Left kidney (tissue), 2 donors: Measurements from ENCODE around the gene NINJ1. TPM values are rescaled to one million over a fixed set of nuclear protein-coding genes. Genes with fewer than 3 reads are reported as not detected.
"Not testable (repeated sequence)": the region's sequence is repeated elsewhere in the genome, so short reads cannot be mapped to it uniquely, and the experiment has no call there.

Source experiments
- DNase-seq: peaks from one replicate; pipeline ENCODE4 v3.0.0-alpha.2; 2013
- polyA plus RNA-seq: library from polyadenylated mRNA; unstranded; fragments of 120-200 nt; gene quantifications from one replicate; pipeline ENCODE4 v1.2.1, GENCODE V29; 2013; ENCODE audit not compliant: insufficient read length

The NINJ1 gene
- polyA plus RNA-seq, 1 donor: 33.6 TPM

DNA sequence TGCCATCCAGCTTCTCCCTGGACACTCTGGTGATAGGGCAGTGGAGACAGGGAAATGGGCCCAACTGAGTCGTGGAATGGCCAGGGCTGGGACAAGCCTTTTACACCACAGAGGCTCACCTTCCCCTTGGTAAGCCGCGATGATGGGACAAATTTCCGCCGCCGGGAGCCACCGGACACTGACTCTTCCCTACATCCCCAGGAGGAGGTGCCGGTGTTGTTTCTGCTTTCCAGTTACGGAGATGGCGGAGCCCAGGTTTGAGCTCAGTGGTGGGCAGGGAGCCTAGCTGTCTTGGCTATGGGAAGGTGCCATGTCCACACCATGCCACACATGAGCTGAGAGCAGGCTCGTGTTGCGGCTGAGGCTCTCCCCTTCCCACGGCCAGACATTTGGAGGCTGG is 30.0 kb upstream of the NINJ1 start:
- no peak for DNase-seq

DNA sequence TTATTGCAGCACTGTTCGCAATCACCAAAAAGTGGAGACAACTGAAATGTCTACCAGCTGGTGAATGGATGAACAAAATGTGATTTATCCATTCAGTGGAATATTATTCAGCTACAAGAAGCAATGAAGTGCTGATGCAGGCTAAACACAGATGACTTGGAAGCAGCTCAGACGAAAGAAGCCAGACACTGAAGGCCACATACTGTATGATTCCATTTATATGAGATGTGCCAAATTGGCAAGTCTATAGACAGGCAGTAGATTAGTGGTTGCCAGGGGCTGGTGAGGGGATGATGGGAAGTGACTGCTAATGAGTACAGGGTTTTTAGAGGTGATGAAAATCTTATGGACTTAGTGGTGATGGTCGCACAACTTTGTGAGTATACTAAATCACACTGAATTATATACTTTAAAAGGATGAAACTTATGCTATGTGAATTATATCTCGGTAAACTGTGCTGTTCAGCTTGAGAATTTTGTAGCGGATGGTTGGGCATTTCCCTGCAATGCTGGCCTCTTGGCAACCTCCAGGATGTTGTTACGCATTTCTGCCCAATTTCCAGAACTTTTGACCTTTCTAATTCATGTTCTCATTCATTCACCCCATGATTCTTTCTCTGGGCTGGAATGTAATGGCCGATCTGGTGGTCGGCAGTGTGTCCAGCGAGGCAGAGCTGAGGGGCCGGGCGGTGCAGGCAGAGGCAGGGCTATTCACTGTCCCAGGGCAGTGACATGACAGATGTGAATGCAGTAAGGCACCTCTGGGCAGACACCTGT is 27.9 kb upstream of the NINJ1 start:
- DNase-seq: no peak

DNA sequence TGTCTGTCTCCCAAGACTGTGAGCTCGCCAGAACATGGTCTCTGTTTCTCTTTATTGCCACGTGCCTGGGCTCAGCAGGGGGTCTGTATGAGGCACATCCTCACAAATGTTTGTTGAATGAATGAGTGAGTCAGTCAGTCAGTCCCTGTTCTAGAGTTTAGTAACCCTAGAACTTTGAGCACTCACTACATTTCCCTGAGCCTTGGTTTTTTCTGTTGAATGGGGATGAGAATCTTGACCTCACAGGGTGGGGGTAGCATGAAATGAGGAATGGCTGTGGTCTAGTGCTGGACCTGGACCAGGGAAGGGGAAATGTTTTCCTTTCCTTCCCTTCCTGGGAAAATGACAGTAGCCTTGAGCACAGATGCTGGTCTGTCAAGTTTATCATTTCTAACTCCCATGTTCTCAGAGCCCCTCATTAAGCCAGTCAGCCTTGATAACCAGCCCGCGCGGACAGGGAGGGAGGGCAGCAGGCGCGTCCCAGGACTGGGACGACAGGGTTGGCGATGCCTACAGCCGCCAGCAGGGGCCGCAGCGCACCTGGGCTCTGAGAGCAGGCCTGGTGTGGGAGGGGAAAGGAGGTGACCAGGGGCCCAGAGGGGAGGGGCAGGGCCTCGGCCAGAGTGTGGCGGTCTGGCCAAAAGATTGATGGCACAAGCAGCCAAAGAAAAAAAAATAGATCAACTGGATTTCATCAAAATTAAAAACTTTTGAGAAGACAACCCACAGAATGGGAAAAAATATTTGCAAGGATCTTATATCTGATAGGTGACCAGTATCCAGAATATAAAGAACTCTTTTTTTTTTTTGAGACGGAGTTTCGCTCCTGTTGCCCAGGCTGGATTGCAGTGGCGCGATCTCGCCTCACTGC is 25.8 kb upstream of the NINJ1 start:
- DNase-seq: peak; percentile 85

DNA sequence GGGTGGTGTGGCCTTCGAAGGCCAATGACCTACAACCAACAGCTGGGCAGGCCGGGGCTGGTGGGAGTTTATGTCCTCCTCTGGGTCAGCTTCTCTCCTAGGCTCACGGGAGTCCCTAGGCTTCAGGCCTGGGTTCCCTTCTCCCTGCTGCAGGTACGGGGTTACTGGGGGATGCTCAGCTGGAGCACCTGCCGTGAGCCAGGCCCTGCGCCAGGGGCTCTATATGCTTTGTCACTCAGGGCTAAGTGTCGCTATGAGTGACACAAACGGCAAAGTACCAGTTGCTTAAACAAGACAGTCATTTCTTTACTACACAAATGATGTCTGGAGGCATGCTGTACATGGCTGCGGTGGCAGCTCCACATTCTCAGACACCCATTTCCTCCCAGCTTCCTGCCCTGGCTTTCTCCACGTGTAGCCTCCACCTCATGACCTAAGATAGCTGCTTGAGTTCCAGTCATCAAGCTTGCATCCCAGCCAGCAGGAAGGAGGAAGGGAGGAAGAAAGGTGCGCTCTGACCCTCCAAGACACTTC is 22.5 kb upstream of the NINJ1 start:
- DNase-seq: no peak

DNA sequence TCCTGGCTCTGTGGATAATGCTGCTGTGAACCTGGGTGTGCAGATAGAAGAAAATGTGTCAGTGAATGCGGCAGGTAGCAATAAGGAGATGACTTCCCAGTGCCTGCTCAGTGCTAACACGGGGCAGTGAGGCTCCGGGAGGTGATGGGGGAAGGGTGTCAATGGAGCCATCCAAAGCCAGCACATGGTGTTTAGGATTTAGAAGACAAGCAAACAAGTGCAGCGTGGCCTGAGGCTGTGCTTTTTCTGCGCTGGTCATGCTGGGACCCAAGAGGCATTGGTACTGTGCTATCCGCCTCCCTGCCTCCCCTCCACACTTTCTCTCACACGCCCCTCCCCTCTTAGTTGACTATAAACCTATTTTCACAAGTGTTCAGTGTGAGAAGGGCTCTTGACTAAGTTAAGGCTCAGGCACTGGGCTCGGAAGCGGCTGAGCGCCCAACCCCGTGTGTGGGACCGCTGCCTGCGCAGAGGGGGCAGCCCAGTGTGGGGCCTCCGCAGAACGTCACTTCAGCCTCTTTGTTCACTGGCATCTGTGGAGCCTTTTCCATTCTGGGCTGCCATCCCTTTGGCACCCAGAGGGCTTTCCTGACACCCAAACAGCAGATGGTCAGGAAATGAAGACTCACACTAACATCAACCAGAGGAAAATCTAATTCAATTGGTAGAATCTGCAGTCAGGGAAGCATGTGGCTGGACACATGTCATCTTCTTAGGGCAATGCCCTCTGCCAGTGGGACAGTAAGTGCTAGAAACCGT is 21.8 kb upstream of the NINJ1 start:
- DNase-seq: no peak

DNA sequence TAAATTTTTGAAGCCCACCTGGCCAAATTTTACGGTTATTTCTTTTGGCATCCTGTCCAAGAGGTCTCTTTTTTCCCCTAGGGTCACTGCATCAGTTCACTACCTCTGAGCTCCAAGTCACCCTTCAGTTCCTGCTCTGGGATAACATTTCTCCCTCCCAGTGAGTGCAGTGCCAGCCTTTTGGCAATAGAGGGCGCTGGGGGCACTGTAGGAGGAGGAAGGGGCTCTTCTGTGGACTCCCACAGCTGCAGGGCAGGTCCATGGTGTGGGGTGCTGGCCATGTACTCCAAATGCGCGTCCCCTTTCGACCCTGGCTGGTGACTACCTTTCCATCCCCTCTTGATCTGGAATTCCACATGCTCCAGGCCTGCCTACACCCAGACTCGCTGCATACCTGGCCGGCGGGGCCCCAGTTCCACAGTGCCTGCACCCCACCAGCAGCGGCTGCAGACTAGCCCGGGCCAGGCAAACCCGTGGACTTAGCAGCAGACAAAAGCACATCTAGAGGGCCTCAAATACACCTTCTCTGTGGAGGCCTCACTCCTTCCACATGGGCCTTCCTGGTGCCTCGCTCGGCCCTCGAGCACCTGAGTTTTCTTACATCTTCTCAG is 20.3 kb upstream of the NINJ1 start:
- no peak for DNase-seq

DNA sequence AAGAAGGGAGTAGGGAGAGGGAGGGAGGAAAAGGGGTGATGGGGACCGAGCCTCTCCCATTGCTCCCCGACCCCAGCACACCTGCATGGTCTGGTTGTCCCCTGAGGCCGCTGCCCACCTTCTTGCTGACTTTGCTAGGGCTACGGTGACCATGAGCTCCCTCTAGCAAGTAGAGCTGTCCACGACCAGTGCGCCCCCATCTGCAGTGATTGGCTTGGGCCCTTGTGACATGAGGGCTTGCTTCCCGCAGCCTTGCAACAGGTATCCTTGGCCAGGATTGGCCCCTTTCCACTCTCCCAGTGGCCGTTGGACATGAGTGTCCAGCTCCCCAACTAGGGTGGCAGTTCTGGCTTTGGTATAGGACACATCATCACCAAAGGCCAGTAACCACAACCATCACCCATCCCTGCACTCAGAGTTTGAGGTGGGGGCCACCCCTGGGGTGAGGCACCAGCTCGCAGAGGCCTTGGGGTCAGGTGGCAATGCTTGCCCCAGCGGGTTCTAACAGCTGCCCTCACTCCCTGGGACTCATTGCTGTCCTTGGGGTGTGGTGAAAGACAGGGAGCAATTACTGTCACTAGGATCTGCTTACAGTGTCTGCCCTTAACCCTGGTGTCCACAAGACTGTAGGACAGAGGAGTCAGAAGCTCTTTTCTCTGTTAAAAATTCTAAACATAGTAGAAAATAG is 17.2 kb upstream of the NINJ1 start:
- no peak for DNase-seq

DNA sequence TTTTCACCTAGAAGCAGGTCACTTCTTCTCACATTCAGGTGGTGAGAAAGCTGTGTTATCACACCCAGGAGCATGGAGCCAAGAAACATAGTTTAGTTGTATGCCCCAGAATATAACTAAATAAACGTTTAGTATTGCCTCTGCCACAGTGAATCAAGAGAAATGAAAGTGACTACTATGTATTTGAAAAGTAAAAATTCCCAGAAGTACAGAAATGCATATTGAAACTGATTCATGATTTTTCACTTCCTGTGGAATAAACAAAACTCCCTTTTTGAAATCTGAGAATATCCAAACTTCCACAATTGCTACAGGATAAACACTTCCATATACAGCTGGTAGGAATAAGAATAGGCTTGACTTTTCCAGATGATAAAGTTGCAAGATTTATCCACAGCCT is 15.3 kb upstream of the NINJ1 start:
- no peak for DNase-seq

DNA sequence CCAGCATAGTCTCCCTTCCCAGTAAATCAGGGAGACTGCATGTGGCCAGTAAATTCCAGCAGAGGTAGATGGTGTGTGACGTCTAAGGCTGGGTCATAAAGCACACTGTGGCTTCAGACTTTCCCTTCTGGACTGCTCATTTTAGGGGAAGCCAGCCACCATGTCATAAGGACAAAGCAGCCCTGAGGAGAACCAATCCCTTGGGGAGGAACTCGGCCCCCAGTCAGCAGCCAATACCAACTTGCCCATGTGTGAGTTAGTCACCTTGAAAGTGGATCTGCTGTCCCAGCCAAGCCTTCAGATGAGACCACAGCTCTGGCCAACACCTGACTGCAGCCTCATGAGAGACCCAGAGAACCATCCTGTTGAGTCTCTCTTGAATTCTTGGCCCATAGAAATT is 14.7 kb upstream of the NINJ1 start:
- DNase-seq: no peak

DNA sequence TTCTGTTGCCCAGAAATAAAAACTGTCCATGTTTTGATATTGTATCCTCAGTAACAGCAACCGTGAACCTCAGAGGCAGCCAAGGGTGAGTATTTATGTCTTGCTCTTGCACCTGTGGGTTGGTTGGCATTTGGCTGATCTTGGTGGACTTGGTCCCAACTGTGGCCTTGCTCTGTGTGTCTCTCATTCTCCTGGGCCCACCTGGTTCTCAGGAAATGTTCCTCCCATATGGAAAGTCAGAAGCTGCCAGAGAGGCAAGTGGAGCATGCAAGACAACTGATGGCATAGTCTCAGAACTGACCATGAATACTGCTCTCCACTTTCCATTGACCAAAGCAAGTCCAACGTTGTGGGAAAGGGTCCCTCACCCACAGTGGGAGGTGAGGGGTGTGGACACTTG is 13.6 kb upstream of the NINJ1 start:
- no peak for DNase-seq

DNA sequence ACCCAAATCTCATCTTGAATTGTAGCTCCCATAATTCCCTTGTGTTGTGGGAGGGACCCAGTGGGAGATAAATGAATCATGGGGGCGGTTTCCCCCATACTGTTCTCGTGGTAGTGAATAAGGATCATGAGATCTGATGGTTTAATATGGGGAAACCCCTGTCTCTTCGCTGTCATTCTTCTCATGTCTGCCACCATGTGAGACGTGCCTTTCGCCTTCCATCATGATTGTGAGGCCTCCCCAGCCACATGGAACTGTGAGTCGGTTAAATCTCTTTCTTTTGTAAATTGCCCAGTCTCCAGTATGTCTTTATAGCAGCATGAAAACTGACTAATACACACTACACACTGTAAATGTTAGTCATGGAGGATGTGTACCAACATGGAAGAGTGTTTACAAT is 12.6 kb upstream of the NINJ1 start:
- not testable (repeated sequence) for DNase-seq

DNA sequence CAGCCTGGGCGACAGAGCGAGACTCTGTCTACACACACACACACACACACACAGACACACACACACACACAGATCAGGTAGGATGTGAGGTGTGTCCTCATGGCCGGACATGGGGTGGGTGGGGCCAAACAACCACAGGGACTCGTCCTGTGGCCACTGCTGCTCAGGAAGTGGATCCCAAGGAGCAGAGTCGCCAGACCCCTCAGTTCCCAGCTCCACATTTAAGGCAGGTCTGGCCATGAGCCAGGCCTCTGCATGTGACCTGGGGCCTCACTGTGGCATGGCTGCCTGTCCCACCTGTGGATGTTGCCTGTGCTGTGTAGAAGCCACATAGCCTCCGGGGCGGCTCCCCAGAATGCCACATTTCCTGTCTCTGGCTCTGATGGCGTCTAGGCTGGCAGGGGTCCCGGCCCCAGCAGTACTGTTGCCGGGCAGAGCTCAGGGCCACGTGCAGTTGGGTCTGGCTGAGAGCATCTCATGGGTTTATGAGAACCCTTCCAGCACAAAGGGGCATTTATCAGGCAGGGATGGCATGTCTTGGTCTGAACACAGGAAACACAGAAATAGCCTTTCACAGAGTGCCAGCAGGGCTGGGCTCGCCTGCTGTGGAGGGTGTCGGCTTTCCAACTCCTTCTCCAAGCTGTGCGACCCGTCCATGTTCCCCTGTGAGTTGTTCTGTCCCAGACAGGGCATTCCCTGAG is 9.9 kb upstream of the NINJ1 start:
- no peak for DNase-seq

DNA sequence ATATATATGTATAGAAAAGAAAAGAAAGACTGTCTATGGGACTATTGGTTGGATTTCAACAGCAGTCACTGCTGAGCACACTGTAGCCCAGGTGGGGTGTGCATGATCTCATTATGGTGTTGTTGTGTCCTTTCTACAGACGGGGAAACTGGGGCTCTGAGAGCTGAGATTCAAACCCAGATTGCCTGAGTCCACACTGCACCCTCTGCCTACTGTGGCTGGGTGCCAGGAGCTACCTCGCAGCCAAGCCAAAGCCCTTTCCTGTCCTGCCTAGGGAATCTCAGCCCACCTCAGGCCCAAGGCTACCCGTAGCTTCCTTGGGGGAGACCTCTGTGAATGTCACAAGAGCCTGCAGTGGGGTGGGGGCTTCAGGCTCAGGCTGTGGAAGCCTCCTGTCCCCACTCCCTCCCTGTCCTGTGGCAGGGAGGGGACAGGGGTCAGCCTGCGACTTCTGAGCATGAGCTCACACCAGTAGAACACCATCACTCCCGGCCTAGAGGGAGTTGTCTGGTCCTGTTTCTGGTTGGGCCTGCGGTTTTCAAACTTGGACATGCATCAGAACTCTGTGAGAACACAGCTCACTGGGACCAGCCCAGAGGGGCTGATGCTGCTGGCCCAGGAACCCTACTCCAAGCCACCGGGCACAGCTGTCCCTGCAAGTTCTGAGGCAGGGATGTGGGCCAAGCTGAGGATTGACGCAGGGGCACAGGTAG is 7.9 kb upstream of the NINJ1 start:
- DNase-seq: no peak

DNA sequence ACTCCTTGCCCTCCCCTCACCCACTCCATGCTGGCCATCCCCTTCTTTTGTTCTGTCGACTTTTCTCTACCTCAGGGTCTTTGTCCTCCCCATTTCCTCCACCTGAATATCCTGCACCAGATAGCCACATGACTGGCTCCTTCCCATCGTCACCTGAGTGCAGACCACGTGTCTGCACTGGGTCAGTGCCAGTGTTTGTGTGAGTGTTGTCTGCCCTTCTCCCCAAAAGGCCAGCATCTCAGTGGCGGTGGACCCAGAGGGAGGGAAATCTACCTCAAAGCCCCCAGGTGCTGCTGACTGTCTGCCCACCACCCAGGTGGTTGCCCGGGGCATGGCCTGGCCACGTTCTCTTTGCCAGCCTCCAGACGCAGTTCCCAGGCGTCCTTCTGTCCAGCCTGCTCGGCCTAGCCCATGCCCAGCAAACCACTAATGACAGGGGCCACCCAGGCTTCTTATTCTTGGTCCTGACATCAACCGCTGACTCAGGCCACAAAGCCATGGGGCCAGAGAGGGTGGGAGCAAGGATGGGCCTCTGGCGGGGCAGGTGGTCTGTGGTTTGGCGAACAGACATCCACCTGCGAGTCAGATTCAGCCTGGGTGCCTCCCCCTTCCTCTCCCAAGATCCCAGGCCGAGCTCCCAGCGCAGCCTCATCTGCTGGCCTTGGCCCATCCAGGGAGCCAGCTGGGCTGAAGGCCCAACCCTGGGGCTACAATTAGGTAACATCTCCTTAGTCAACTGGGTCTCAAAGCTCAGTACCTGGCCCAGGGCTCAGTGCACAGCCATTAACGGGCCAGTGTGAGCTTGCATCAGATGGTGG is 5.5 kb upstream of the NINJ1 start:
- no peak for DNase-seq

DNA sequence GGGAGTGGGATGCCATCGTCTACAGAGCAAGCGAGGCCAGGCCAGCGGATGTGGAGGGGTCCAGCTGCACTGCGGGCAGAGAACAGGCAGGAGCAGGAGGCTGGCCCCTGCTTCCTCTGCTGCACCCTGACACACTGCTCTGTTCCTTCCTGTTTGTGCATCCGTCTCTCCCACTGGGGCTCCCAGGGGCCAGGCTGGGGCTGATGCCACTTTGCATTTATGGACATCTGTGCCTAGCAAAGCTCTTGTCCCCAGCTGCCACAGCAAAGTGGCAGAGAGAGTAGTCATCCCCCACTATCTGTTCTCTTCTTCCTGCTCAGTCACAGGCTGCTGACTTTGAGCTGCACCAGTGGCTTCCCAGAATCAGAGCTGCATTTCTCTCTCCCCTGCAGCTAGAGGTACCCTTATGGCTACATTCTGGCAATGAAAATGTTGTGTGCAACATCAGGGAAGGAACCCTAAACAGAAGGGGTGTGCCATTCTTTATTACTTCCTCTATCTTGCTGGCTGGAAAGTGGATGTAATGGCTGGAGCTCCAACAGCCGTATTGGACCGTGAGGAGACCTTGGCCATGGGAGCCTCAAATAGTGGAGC is 4.2 kb upstream of the NINJ1 start:
- DNase-seq: no peak

DNA sequence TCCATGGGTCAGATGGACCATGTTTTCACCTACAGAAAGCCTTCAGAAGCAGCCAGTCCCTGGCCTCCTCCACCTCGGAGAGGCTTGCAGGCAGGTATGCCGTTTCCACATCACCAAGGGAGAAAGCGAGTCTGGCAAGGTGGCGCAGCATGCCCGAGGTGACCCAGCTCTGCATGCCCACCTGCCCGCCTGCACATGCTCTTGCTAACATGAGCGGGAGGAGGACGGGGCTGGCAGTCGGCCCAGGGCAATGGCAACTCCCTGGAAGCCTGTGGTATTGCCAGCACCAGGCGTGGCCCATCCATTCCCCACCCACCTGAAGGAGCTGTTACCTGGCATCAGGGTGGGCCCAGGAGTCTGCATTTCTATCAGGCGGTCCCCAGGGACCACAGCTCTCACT is 3.3 kb upstream of the NINJ1 start:
- no peak for DNase-seq

DNA sequence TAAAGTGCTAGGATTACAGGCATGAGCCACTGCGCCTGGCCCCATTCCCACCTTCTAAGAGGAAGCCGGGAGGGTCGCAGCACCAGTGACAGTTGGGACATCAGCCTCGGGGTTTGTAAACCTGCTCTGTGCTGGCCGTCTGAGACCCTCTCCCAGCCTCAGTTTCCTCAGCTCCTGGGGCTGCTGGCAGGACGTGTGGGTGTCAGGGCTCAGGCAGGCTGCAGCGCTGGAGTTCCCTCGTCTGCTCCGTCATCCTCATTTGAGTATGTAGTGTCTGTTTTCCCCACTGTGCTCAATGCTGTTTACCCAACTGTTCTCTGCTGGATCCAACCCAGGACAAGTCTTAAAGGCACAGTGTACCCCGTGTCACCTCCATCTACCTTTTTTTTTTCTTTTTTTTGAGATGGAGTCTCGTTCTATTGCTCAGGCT is 2.0 kb upstream of the NINJ1 start:
- no peak for DNase-seq

DNA sequence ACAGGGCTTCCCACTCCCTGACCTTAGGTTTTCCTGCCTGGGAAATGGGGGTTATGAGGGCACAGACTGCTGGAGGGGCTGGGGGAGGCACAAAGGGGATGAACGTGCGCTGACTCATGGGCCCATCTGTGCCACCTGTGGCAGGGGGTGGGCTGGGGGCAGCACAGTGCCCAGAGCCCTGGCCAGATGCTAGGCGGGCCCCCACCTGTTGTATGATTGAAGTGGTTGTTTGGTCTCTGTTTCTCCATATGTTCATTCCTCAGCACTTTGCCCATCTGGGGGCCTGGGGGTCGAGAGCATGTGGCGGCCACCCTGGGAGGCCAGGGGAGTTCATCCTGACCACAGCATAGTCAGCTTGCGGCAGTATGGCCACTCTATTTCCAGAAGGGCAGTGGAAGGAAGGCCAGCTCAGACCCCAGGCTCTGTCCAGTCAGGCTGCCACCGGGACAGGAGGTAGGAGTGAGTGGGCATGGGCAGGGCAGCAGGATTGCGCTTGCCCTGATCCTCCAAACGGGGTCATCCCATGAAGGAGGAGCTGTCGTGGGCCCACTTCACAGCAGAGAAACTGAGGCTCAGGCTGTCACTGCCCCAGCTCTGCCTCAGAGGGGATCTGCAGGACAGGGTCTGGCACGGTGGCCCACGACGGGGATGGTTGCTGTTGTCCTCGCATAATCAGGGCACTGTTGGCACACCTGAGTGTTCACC is 841 bp upstream of the NINJ1 start:
- DNase-seq: no peak
